HFFc6 (cell line): ENCODE results near the gene NPAS2. TPM values are rescaled to one million over a fixed set of nuclear protein-coding genes. Genes with fewer than 3 reads are reported as not detected.
A peak's percentile ranks its signal among the peaks of the same experiment; 100 is the strongest.

Experiments
- DNase-seq: peaks from one replicate; pipeline ENCODE4 v3.0.0-alpha.2; 2018
- H3K27ac Mint-ChIP-seq: 2 replicates; pipeline ENCODE4 v1.8.0; 2020; ENCODE audit warnings: mild to moderate bottlenecking, mixed read lengths
- H3K27me3 Mint-ChIP-seq: 2 replicates; pipeline ENCODE4 v1.8.0; 2021; ENCODE audit warnings: mild to moderate bottlenecking, moderate library complexity, mixed read lengths; ENCODE audit not compliant: insufficient read depth
- H3K36me3 Mint-ChIP-seq: 2 replicates; pipeline ENCODE4 v1.8.0; 2021; ENCODE audit warnings: low read depth, mixed read lengths
- H3K4me1 Mint-ChIP-seq: 2 replicates; pipeline ENCODE4 v1.8.0; 2020; ENCODE audit warnings: low read depth, mixed read lengths
- H3K4me3 Mint-ChIP-seq: 2 replicates; pipeline ENCODE4 v1.8.0; 2020; ENCODE audit warnings: mild to moderate bottlenecking, moderate library complexity, mixed read lengths
- H3K9me3 Mint-ChIP-seq: 2 replicates; pipeline ENCODE4 v1.8.0; 2020; ENCODE audit warnings: mild to moderate bottlenecking, mixed read lengths
- total RNA-seq, 6 experiments: library from RNA; stranded (reverse); fragmentation: NEBNext Ultra II Directional; extraction: Animal tissue kit (Norgen Biotek cat#: 25700); gene quantifications; 2 replicates in 1 of 6; 3 replicates in 5 of 6; pipeline ENCODE4 v1.2.3, GENCODE V29; 2021
- TF ChIP-seq, protein P1 (sequence below): fragments of 200-600 bp; sonication (generic); IDR thresholded peaks from 2 replicates; pipeline ENCODE4 v1.5.0; 2021; ENCODE audit warnings: antibody characterized with exemption, mild to moderate bottlenecking

NPAS2 gene
- total RNA-seq, 6 experiments from 2014 or later = 8.8 to 14.7 (median 9.3) TPM

GRCh38 chr2:100939445-100939844 lies 119.5 kb downstream of the NPAS2 start:
- DNase-seq = no peak
- TF ChIP-seq, protein P1, sequence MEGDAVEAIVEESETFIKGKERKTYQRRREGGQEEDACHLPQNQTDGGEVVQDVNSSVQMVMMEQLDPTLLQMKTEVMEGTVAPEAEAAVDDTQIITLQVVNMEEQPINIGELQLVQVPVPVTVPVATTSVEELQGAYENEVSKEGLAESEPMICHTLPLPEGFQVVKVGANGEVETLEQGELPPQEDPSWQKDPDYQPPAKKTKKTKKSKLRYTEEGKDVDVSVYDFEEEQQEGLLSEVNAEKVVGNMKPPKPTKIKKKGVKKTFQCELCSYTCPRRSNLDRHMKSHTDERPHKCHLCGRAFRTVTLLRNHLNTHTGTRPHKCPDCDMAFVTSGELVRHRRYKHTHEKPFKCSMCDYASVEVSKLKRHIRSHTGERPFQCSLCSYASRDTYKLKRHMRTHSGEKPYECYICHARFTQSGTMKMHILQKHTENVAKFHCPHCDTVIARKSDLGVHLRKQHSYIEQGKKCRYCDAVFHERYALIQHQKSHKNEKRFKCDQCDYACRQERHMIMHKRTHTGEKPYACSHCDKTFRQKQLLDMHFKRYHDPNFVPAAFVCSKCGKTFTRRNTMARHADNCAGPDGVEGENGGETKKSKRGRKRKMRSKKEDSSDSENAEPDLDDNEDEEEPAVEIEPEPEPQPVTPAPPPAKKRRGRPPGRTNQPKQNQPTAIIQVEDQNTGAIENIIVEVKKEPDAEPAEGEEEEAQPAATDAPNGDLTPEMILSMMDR = no peak
- Mint-ChIP-seq H3K36me3 (peaks cover 14% of the 10 kb centered on the region), H3K27ac (no peak overlapping the region), H3K27me3 (no peaks in the 10 kb centered on the region), H3K4me3 (no peak overlapping the region), H3K4me1 (peaks cover 41% of the 10 kb centered on the region), H3K9me3 (no peaks in the 10 kb centered on the region)

- TF ChIP-seq, protein P1 = no peak
- Mint-ChIP-seq H3K36me3 (0 out of 2 replicates have a peak, but pooled peaks cover 12% of the 10 kb centered on the region), H3K4me1 (peaks cover 41% of the 10 kb centered on the region), H3K27ac (no peak overlapping the region), H3K9me3 (no peaks in the 10 kb centered on the region), H3K27me3 (peaks cover under 1% of the 10 kb centered on the region; the same call in 1 of the 2 replicates), H3K4me3 (no peak overlapping the region)
- DNase-seq = no peak
These were observed 120.3 kb downstream of the NPAS2 start for GRCh38 chr2:100940240-100940639.

- Mint-ChIP-seq H3K27me3 (peaks cover 2% of the 10 kb centered on the region; the same call in 1 of the 2 replicates), H3K36me3 (0 out of 2 replicates have a peak, but pooled peaks cover 15% of the 10 kb centered on the region), H3K4me1 (peaks cover 38% of the 10 kb centered on the region), H3K4me3 (no peak overlapping the region; the same call in 1 of the 2 replicates), H3K27ac (peak overlapping the region; percentile 33), H3K9me3 (no peaks in the 10 kb centered on the region)
- no peak for DNase-seq
- TF ChIP-seq, protein P1 = no peak
These were observed 121.1 kb downstream of the NPAS2 start for GRCh38 chr2:100940766-100941645.

DNA sequence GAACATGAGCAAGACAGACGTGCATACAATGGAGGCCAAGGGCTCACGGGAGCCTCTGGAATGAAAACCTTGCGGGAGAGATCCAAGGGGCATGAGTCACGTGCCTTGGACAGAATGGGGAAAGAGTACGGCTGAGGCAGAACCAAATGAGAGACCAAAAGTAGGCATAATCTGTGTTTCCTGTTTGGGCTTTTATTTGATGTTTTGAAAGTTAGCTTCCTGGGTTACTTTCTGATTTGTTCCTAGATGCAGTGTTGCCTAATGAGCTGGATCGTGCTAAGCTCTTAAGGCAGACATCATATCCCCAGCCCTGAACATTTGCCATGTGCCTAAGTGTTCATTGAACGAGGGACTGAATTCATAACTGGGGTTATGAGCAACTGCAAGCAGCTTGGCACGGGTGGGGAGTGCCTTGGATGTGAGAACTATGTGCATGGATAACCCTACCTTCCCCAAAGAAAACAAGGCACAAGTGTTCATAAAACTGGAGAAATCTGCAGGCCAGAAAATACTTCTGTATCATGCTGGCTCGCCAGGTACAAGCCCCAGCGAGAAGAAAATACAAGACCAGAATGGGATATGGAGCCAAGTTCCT lies 121.8 kb downstream of the NPAS2 start:
- TF ChIP-seq, protein P1 = no peak
- Mint-ChIP-seq H3K9me3 (no peaks in the 10 kb centered on the region), H3K4me1 (peaks cover 34% of the 10 kb centered on the region), H3K36me3 (peaks cover 19% of the 10 kb centered on the region; the same call in 1 of the 2 replicates), H3K27me3 (peaks cover 2% of the 10 kb centered on the region; the same call in 1 of the 2 replicates), H3K27ac (peak overlapping the region; percentile 33), H3K4me3 (no peak overlapping the region; the same call in 1 of the 2 replicates)
- peak; percentile 32 for DNase-seq

- peaks cover 26% of the 10 kb centered on the region; the same call in 1 of the 2 replicates for H3K36me3 Mint-ChIP-seq
- H3K4me3 Mint-ChIP-seq = no peak overlapping the region
- H3K27ac Mint-ChIP-seq = no peak overlapping the region
- no peak for DNase-seq
- TF ChIP-seq, protein P1 = no peak
- H3K9me3 Mint-ChIP-seq = no peaks in the 10 kb centered on the region
- H3K27me3 Mint-ChIP-seq = peaks cover 2% of the 10 kb centered on the region; the same call in 1 of the 2 replicates
- H3K4me1 Mint-ChIP-seq = peaks cover 55% of the 10 kb centered on the region
These were observed 124.9 kb downstream of the NPAS2 start for GRCh38 chr2:100944617-100945432.
